HEK293 (cell line): ENCODE measurements around the gene SELENOI.

Experiments used
- CTCF ChIA-PET: fragments of 350-600 bp; formaldehyde crosslinking; extraction: SDS; loops from one replicate; lab custom pipeline; 2021; ENCODE audit warnings: antibody characterized with exemption; lab: Yijun Ruan, JAX
- POLR2A ChIA-PET: fragments of 300-600 bp; formaldehyde crosslinking; extraction: SDS; loops from one replicate; lab custom pipeline; 2020; ENCODE audit warnings: antibody characterized with exemption, inconsistent platforms; lab: Yijun Ruan, JAX
- H3K27ac ChIP-seq: fragments of 200-500 bp; sonication (Bioruptor generic); 2 replicates; pipeline ENCODE4 v1.5.1; 2014; ENCODE audit warnings: low read depth, low read length, control low read depth, inconsistent platforms; ENCODE audit errors: extremely low read depth
- H3K36me3 ChIP-seq, 2 experiments: fragments of 200-500 bp in 1 of 2; sonication (Bioruptor generic) in 1 of 2; 1 replicate in 1 of 2; 2 replicates in 1 of 2; pipeline ENCODE4 v1.5.1; 2014 to 2017; ENCODE audit warnings: inconsistent platforms in 2 of 2, low read length in 2 of 2; ENCODE audit not compliant: control insufficient read depth in 2 of 2, insufficient read depth in 1 of 2
- H3K4me1 ChIP-seq: fragments of 200-500 bp; sonication (Bioruptor generic); 2 replicates; pipeline ENCODE4 v1.5.1; 2014; ENCODE audit warnings: mild to moderate bottlenecking, low read length, inconsistent platforms; ENCODE audit not compliant: control insufficient read depth, insufficient read depth
- H3K4me3 ChIP-seq: 2 replicates; pipeline ENCODE4 v1.5.1; 2011; ENCODE audit warnings: low read depth, mild to moderate bottlenecking, control low read depth, low read length, moderate library complexity
- H3K9me3 ChIP-seq: fragments of 200-500 bp; sonication (Bioruptor generic); 2 replicates; pipeline ENCODE4 v1.5.1; 2014; ENCODE audit warnings: low read depth, low read length, inconsistent platforms; ENCODE audit not compliant: control insufficient read depth, insufficient read depth
- BCL11B ChIP-seq: fragments of 450-650 bp; formaldehyde crosslinking; IDR thresholded peaks from 2 replicates; pipeline ENCODE4 v1.5.1; 2016; ENCODE audit warnings: low read depth, missing biosample characterization, missing genetic modification characterization
- BCL6B ChIP-seq: fragments of 450-650 bp; formaldehyde crosslinking; IDR thresholded peaks from 2 replicates; pipeline ENCODE4 v1.5.1; 2017; ENCODE audit warnings: missing biosample characterization, missing genetic modification characterization
- IKZF3 ChIP-seq: fragments of 450-650 bp; IDR thresholded peaks from 2 replicates; pipeline ENCODE4 v1.5.0; 2018; ENCODE audit warnings: missing biosample characterization, mild to moderate bottlenecking, missing genetic modification characterization, moderate library complexity
- ZBTB1 ChIP-seq: fragments of 450-650 bp; formaldehyde crosslinking; IDR thresholded peaks from 2 replicates; pipeline ENCODE4 v1.5.1; 2016; ENCODE audit warnings: missing biosample characterization, missing genetic modification characterization
- ZBTB44 ChIP-seq: fragments of 450-650 bp; IDR thresholded peaks from 2 replicates; pipeline ENCODE4 v1.5.1; 2018; ENCODE audit warnings: missing biosample characterization, mild to moderate bottlenecking, missing genetic modification characterization
- ZFHX2 ChIP-seq: fragments of 450-650 bp; formaldehyde crosslinking; conservative IDR thresholded peaks from 2 replicates; pipeline ENCODE4 v1.5.1; 2016; ENCODE audit warnings: missing biosample characterization, missing genetic modification characterization
- ZNF148 ChIP-seq: fragments of 450-650 bp; formaldehyde crosslinking; IDR thresholded peaks from 2 replicates; pipeline ENCODE4 v1.5.0; 2017; ENCODE audit warnings: missing biosample characterization, missing genetic modification characterization, borderline replicate concordance
- ZNF16 ChIP-seq: fragments of 450-650 bp; formaldehyde crosslinking; IDR thresholded peaks from 2 replicates; pipeline ENCODE4 v1.5.1; 2016; ENCODE audit warnings: low read depth, missing biosample characterization, missing genetic modification characterization
- ZNF280D ChIP-seq: fragments of 450-650 bp; formaldehyde crosslinking; IDR thresholded peaks from 2 replicates; pipeline ENCODE4 v1.5.1; 2016; ENCODE audit warnings: missing biosample characterization, missing genetic modification characterization
- ZNF362 ChIP-seq: fragments of 450-650 bp; formaldehyde crosslinking; IDR thresholded peaks from 2 replicates; pipeline ENCODE4 v1.5.1; 2016; ENCODE audit warnings: missing biosample characterization, missing genetic modification characterization
- ZNF398 ChIP-seq: fragments of 450-650 bp; formaldehyde crosslinking; IDR thresholded peaks from 2 replicates; pipeline ENCODE4 v1.5.1; 2017; ENCODE audit warnings: missing biosample characterization, missing genetic modification characterization
- ZNF561 ChIP-seq: fragments of 450-650 bp; IDR thresholded peaks from 2 replicates; pipeline ENCODE4 v1.5.1; 2018; ENCODE audit warnings: missing biosample characterization, missing genetic modification characterization, borderline replicate concordance
- ZNF623 ChIP-seq: fragments of 450-650 bp; formaldehyde crosslinking; IDR thresholded peaks from 2 replicates; pipeline ENCODE4 v1.5.1; 2016; ENCODE audit warnings: missing biosample characterization, missing genetic modification characterization
- ZNF660 ChIP-seq: fragments of 450-650 bp; IDR thresholded peaks from 2 replicates; pipeline ENCODE4 v1.5.1; 2018; ENCODE audit warnings: missing biosample characterization, mild to moderate bottlenecking, missing genetic modification characterization
- ZNF664 ChIP-seq: fragments of 450-650 bp; formaldehyde crosslinking; IDR thresholded peaks from 2 replicates; pipeline ENCODE4 v1.5.1; 2016; ENCODE audit warnings: missing biosample characterization, missing genetic modification characterization
- ZNF76 ChIP-seq: fragments of 450-650 bp; formaldehyde crosslinking; IDR thresholded peaks from 2 replicates; pipeline ENCODE4; 2016; ENCODE audit warnings: low read depth, missing biosample characterization, missing genetic modification characterization, borderline replicate concordance
- ZNF830 ChIP-seq: fragments of 450-650 bp; IDR thresholded peaks from 2 replicates; pipeline ENCODE4 v1.5.0; 2018; ENCODE audit warnings: missing biosample characterization, missing genetic modification characterization, low read depth, mild to moderate bottlenecking, moderate library complexity
- ZSCAN18 ChIP-seq: fragments of 450-650 bp; formaldehyde crosslinking; IDR thresholded peaks from 2 replicates; pipeline ENCODE4 v1.5.1; 2016; ENCODE audit warnings: missing biosample characterization, missing genetic modification characterization

SELENOI gene

GRCh38 chr2:26410764-26411243 lies 64.9 kb downstream of the SELENOI start (continued):
- TF ChIP-seq ZSCAN18 (tag by site-specific recombination) (no peak), ZNF280D (tag by site-specific recombination) (no peak)

- TF ChIP-seq ZNF830 (tag by site-specific recombination) (no peak), IKZF3 (tag by site-specific recombination) (no peak)
- TF ChIP-seq, all 188 proteins: peak for 0
- Histone ChIP-seq H3K27ac (no peak overlapping the region), H3K36me3 (no peaks in the 10 kb centered on the region), H3K4me1 (no peaks in the 10 kb centered on the region), H3K9me3 (no peaks in the 10 kb centered on the region), H3K4me3 (no peak overlapping the region)
- POLR2A ChIA-PET = no interaction called here
- CTCF ChIA-PET = interaction anchor here (0.7 kb wide), 1 partner anchor 21 kb away, joined by 3 read pairs; no protein-coding TSS in a partner anchor
Observed at GRCh38 chr2:26411419-26411818, 65.5 kb downstream of the SELENOI start.

- no peak overlapping the region for H3K27ac ChIP-seq
- POLR2A ChIA-PET = no interaction called here
- no peaks in the 10 kb centered on the region for H3K36me3 ChIP-seq
- CTCF ChIA-PET = interaction anchor here (0.7 kb wide), 1 partner anchor 20 kb away, joined by 3 read pairs; no protein-coding TSS in a partner anchor
- H3K4me1 ChIP-seq = no peaks in the 10 kb centered on the region
- H3K4me3 ChIP-seq = no peak overlapping the region
- no peaks in the 10 kb centered on the region for H3K9me3 ChIP-seq
- peak; percentile 51; the same call in 1 of the 2 replicates for TF ChIP-seq ZNF398
- no peak for TF ChIP-seq BCL11B (tag by site-specific recombination)
- TF ChIP-seq ZNF76 (tag by site-specific recombination) = no peak
- TF ChIP-seq ZBTB1 (tag by site-specific recombination) = no peak
- TF ChIP-seq ZNF16 (tag by site-specific recombination) = no peak
- TF ChIP-seq ZFHX2 (tag by site-specific recombination) = 0 out of 2 replicates have a peak, but pooled peaks have one; percentile 21
- TF ChIP-seq ZNF660 (tag by site-specific recombination) = no peak
- no peak for TF ChIP-seq ZNF623 (tag by site-specific recombination)
- no peak for TF ChIP-seq ZBTB44 (tag by site-specific recombination)
- no peak for TF ChIP-seq ZNF362 (tag by site-specific recombination)
- TF ChIP-seq ZNF148 (tag by site-specific recombination) = no peak
- no peak for TF ChIP-seq ZNF561
- no peak for TF ChIP-seq BCL6B (tag by site-specific recombination)
- TF ChIP-seq ZNF664 (tag by site-specific recombination) = no peak
Observed at GRCh38 chr2:26412091-26412673, 66.2 kb downstream of the SELENOI start.
